Measurements from ENCODE around the gene LRRFIP2.

Gene LRRFIP2

DNA sequence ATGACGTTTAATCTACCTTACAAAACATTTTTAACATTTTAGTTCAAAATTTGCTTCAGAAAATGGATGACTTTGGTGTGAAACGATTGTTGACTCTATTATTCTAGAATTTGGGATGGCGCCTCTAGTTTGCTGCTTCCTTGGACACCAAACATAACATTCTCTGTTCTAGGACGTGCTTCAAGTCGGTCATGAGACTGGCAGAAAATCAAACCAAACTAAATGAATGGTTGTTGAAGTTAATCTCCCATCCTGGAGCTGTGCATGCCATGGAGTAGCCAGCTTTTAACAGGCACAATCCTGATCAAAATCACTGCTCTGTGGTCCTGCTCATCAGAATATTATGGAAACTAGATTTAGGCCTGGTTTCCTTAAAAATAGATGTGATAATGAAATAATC, 9.6 kb upstream of the LRRFIP2 start:
- POLR2A ChIA-PET, result no interaction called here
- TF ChIP-seq ZNF384 (IDR thresholded peaks at IDR 0.05) (no peak), CTBP1 (IDR thresholded peaks at IDR 0.05; ENCODE audit: borderline replicate concordance) (no peak), SP1 (IDR thresholded peaks at IDR 0.05) (no peak), FOXK2 (IDR thresholded peaks at IDR 0.05) (no peak), L3MBTL2 (conservative IDR thresholded peaks at IDR 0.05) (no peak), BHLHE40 (IDR thresholded peaks at IDR 0.05; ENCODE audit: borderline replicate concordance) (no peak), ELF4 (IDR thresholded peaks at IDR 0.05) (no peak), SUZ12 (IDR thresholded peaks at IDR 0.05) (no peak), ARNT (IDR thresholded peaks at IDR 0.05) (no peak), HDGF (IDR thresholded peaks at IDR 0.05; ENCODE audit: borderline replicate concordance) (no peak), LEF1 (IDR thresholded peaks at IDR 0.05; ENCODE audit: borderline replicate concordance) (no peak), FOXA1 (IDR thresholded peaks at IDR 0.05) (no peak), TARDBP (IDR thresholded peaks at IDR 0.05) (no peak), FOXM1 (IDR thresholded peaks at IDR 0.05; ENCODE audit: borderline replicate concordance) (no peak)
- TF ChIP-seq, protein P1, sequence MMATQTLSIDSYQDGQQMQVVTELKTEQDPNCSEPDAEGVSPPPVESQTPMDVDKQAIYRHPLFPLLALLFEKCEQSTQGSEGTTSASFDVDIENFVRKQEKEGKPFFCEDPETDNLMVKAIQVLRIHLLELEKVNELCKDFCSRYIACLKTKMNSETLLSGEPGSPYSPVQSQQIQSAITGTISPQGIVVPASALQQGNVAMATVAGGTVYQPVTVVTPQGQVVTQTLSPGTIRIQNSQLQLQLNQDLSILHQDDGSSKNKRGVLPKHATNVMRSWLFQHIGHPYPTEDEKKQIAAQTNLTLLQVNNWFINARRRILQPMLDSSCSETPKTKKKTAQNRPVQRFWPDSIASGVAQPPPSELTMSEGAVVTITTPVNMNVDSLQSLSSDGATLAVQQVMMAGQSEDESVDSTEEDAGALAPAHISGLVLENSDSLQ (IDR thresholded peaks at IDR 0.05), result no peak
- CTCF ChIA-PET, result no interaction called here
- no peak for DNase-seq (ENCODE audit: extremely low spot score)

DNA sequence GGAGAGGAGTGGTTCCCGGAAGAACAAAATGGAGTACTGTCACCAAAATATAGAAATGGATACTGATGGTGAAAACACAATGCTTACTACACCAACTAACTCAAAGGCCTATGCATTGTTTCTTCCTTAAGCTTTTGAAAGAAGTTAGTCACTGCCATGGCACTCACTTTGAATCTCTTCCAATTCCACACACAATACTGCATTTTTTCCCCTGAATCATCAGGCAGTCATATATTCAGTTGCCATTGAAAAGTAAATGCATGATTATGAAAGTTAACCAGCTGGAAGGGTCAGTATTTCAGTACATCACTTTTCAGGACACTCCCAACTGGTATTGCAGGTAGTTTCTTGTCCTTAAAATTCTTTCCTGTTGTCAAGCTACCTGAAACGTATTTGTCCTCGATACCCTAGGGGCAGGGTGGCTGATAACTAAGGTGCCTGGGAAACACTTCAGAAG, 9.0 kb upstream of the LRRFIP2 start:
- POLR2A ChIA-PET, result no interaction called here
- TF ChIP-seq L3MBTL2 (conservative IDR thresholded peaks at IDR 0.05), result no peak
- DNase-seq (ENCODE audit: extremely low spot score), result no peak
- CTCF ChIA-PET, result no interaction called here

DNA sequence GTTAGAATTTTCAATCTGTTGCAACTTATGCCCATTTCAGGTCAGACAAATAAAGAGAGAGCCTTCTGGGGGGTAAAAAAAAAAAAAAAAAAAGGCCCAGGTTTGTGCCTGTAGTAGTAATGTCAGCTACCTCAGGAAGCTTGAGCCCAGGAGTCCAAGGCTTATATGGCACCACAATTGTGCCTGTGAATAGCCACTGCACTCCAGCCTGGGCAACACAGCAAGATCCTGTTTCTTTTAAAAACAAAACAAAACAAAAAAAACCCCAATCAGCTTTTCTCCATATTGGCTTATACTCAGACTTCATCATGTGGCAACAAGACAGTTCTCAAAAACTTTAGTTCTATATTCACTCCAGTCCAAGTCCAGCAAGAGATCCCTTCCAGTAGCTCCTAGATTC, 8.4 kb upstream of the LRRFIP2 start:
- ChIA-PET CTCF (no interaction called here), POLR2A (no interaction called here)
- TF ChIP-seq FOXK2 (IDR thresholded peaks at IDR 0.05) (no peak), L3MBTL2 (conservative IDR thresholded peaks at IDR 0.05) (no peak), ZNF384 (IDR thresholded peaks at IDR 0.05) (no peak)
- DNase-seq (ENCODE audit: extremely low spot score), result no peak

DNA sequence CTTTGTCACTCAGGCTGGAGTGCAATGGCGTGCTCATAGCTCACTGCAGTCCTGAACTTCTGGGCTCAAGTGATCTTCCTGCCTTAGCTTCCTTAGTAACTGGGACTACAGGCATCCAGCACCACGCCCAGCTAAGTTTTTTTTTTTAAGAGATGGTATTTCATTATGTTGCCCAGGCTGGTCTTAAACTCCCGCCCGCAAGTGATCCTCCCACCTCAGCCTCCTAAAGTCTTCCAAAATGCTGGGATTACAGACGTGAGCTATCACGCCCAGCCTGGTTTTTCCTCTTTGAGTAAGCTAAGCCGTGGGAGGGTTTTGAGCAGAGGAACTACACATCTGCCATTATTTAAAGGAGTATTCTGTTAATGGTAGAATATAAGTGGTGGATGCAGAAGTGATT, 7.4 kb upstream of the LRRFIP2 start:
- no peak for DNase-seq (ENCODE audit: extremely low spot score)
- TF ChIP-seq FOXA1 (IDR thresholded peaks at IDR 0.05) (no peak), NFRKB (IDR thresholded peaks at IDR 0.05) (no peak), FOXK2 (IDR thresholded peaks at IDR 0.05) (no peak), ARNT (IDR thresholded peaks at IDR 0.05) (no peak), SUZ12 (IDR thresholded peaks at IDR 0.05) (no peak)
- TF ChIP-seq, protein P1 (IDR thresholded peaks at IDR 0.05), result no peak
- ChIA-PET CTCF (interaction anchor here (0.6 kb wide), 2 partner anchors 45 to 48 kb away, joined by 3 to 8 read pairs; no protein-coding TSS in a partner anchor), POLR2A (no interaction called here)

DNA sequence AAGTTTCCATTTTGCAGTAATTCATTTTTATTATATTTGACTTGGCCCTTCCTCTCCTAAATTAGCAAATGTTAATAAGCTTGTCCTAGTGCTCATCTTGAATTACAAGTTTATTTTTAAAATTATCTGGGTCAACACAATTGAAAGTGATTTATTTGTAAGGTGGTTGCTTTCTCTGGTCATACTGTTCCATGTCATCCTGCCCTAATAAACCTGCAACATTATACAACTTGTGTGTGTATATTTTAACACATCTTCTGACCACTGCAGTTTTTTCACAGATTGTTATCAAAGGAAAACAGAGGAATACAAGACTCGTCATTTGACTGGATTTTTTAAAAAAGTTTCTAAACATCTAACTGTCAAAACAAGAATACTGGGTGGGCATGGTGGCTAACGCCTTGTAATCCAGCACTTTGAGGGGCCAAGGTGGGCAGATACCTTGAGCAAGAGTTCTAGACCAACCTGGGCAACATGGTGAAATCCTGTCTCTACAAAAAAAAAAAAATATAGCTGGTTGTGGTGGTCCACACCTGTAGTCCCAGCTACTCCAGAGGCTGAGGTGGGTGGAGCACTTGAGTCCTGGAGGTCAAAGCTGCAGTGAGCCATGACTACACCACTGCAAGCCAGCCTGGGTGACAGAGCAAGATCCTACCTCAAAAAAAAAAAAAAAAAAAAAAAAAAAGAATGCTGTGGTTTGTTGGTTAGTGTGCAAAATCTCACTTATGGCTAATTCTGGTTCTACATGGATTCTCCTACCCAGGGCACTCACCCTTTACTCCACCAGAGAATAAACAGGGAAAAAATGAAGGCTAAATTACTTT, 5.0 kb upstream of the LRRFIP2 start:
- no peak for TF ChIP-seq FOXM1 (IDR thresholded peaks at IDR 0.05; ENCODE audit: borderline replicate concordance)
- ChIA-PET POLR2A (no interaction called here), CTCF (no interaction called here)
- no peak for DNase-seq (ENCODE audit: extremely low spot score)

DNA sequence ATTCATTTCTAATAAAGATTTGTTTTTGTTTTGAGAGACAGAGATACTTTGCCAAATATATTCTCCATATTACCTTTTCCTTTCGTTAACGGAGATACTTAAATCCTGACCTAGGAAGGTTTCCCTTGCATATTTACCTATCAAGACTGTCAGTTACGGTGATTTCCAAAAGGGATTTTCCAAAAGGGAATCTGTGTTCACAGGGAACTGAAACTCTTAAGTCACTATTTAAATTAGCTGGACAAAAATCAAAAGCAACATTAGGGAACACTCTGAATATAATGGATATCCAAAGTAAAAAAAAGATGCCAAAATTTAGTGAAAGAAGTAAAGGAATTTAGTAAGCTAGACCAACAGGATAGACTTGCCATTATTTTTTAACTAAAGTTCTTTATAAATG, 576 bp downstream of the LRRFIP2 start:
- ChIA-PET CTCF (no interaction called here), POLR2A (no interaction called here)
- no peak for DNase-seq (ENCODE audit: extremely low spot score)
- TF ChIP-seq HDGF (IDR thresholded peaks at IDR 0.05; ENCODE audit: borderline replicate concordance), result no peak
- TF ChIP-seq BHLHE40 (IDR thresholded peaks at IDR 0.05; ENCODE audit: borderline replicate concordance), result no peak
- no peak for TF ChIP-seq NFRKB (IDR thresholded peaks at IDR 0.05)
- TF ChIP-seq L3MBTL2 (conservative IDR thresholded peaks at IDR 0.05), result no peak
- TF ChIP-seq FOXM1 (IDR thresholded peaks at IDR 0.05; ENCODE audit: borderline replicate concordance), result no peak
- no peak for TF ChIP-seq SUZ12 (IDR thresholded peaks at IDR 0.05)
- no peak for TF ChIP-seq FOXK2 (IDR thresholded peaks at IDR 0.05)
- no peak for TF ChIP-seq TARDBP (IDR thresholded peaks at IDR 0.05)
- TF ChIP-seq, protein P1 (IDR thresholded peaks at IDR 0.05), result no peak
- no peak for TF ChIP-seq FOXA1 (IDR thresholded peaks at IDR 0.05)
- TF ChIP-seq ARNT (IDR thresholded peaks at IDR 0.05), result no peak
- TF ChIP-seq LEF1 (IDR thresholded peaks at IDR 0.05; ENCODE audit: borderline replicate concordance), result no peak
- no peak for TF ChIP-seq SP1 (IDR thresholded peaks at IDR 0.05)
- no peak for TF ChIP-seq CTBP1 (IDR thresholded peaks at IDR 0.05; ENCODE audit: borderline replicate concordance)
- TF ChIP-seq ELF4 (IDR thresholded peaks at IDR 0.05), result no peak
- TF ChIP-seq ZNF384 (IDR thresholded peaks at IDR 0.05), result no peak

DNA sequence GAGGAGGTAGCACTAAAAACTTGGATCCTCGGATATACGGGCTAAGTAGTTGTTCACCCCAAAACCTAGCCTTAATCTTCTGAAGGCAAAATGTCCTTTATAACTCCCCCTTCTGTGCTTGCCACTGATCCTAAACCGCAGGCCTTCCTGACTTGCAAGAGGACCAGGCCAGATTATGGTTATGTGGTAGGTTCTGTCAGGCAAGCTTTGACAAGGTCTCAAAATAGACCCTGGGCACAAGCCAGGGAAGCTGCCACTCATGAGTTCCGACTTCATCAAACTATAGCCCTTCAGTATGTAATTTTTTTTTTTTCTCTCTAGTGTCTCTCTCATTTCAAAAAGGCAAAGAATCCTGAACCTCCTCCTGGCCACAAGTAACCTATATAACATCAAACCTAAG, 3.2 kb downstream of the LRRFIP2 start:
- TF ChIP-seq, protein P1 (IDR thresholded peaks at IDR 0.05), result no peak
- TF ChIP-seq HDGF (IDR thresholded peaks at IDR 0.05; ENCODE audit: borderline replicate concordance) (no peak), ARNT (IDR thresholded peaks at IDR 0.05) (no peak), ELF4 (IDR thresholded peaks at IDR 0.05) (no peak), SP1 (IDR thresholded peaks at IDR 0.05) (no peak), CTBP1 (IDR thresholded peaks at IDR 0.05; ENCODE audit: borderline replicate concordance) (no peak), FOXA1 (IDR thresholded peaks at IDR 0.05) (no peak), ZNF384 (IDR thresholded peaks at IDR 0.05) (no peak), FOXM1 (IDR thresholded peaks at IDR 0.05; ENCODE audit: borderline replicate concordance) (no peak)
- ChIA-PET POLR2A (no interaction called here), CTCF (no interaction called here)
- DNase-seq (ENCODE audit: extremely low spot score), result no peak
